Activated CD8-positive, alpha-beta memory T cell treated with anti-CD3 and anti-CD28 coated beads, Interleukin-2, amount 10 ng/mL, durations not matched to agents 7 days and 5 days (primary cell): ENCODE data around the gene RAX2. TPM values are rescaled to one million over a fixed set of nuclear protein-coding genes. Genes with fewer than 3 reads are reported as not detected.
"Not testable (repeated sequence)": the region's sequence is repeated elsewhere in the genome, so short reads cannot be mapped to it uniquely, and the experiment has no call there.

ENCODE experiments used
- ATAC-seq: fragments of 150-1000 bp; cut with Tn5 transposase; one replicate; pipeline ENCODE4 v1.10.0; 2021; ENCODE audit warnings: moderate library complexity
- CTCF ChIA-PET: fragments of 350-600 bp; sonication (Branson Sonifier 250); formaldehyde crosslinking; loops from one replicate; lab custom pipeline; 2021; ENCODE audit warnings: antibody characterized with exemption; lab: Charles Lee
- DNase-seq: peaks from one replicate; pipeline ENCODE4 v3.0.0-alpha.2; 2020
- H3K27ac Mint-ChIP-seq: one replicate; pipeline ENCODE4 v1.8.0; 2021; ENCODE audit warnings: mild to moderate bottlenecking, mixed read lengths
- H3K27me3 Mint-ChIP-seq: one replicate; pipeline ENCODE4 v1.8.0; 2021; ENCODE audit warnings: mixed read lengths
- H3K36me3 Mint-ChIP-seq: one replicate; pipeline ENCODE4 v1.8.0; 2021; ENCODE audit warnings: mild to moderate bottlenecking, mixed read lengths
- H3K4me1 Mint-ChIP-seq: one replicate; pipeline ENCODE4 v1.8.0; 2021; ENCODE audit warnings: mixed read lengths
- H3K4me3 Mint-ChIP-seq: one replicate; pipeline ENCODE4 v1.8.0; 2021; ENCODE audit warnings: mild to moderate bottlenecking, moderate library complexity, mixed read lengths
- H3K9me3 Mint-ChIP-seq: one replicate; pipeline ENCODE4 v1.8.0; 2022; ENCODE audit warnings: low read depth, mixed read lengths
- total RNA-seq, 2 experiments: library from RNA; stranded (reverse); gene quantifications; one replicate each; pipeline ENCODE4 v1.2.3, GENCODE V29; 2021

Gene RAX2
- total RNA-seq, 2 experiments from 2014 or later: not detected

GRCh38 chr19:3760871-3761361 is 11.1 kb downstream of the RAX2 start:
- Mint-ChIP-seq H3K4me3 (peak overlapping the region; percentile 95), H3K27ac (peak overlapping the region; percentile 96), H3K4me1 (peaks cover 30% of the 10 kb centered on the region), H3K9me3 (no peaks in the 10 kb centered on the region), H3K27me3 (peaks cover 3% of the 10 kb centered on the region), H3K36me3 (no peaks in the 10 kb centered on the region)
- DNase-seq: peak; percentile 56
- no peak for ATAC-seq
- CTCF ChIA-PET: interaction anchor here (0.7 to 6.9 kb wide), 9 partner anchors 28 to 875 kb away, joined by 3 to 68 read pairs (median 7); no protein-coding TSS in a partner anchor

GRCh38 chr19:3759482-3760254 is 12.4 kb downstream of the RAX2 start:
- CTCF ChIA-PET: interaction anchor here (0.5 to 6.9 kb wide), 6 partner anchors 12 to 93 kb away, joined by 3 to 68 read pairs (median 4); no protein-coding TSS in a partner anchor
- ATAC-seq (no peak), DNase-seq (no peak)
- Mint-ChIP-seq H3K4me3 (peak overlapping the region; percentile 33), H3K36me3 (no peaks in the 10 kb centered on the region), H3K9me3 (no peaks in the 10 kb centered on the region), H3K4me1 (peaks cover 37% of the 10 kb centered on the region), H3K27ac (peak overlapping the region; percentile 40), H3K27me3 (peaks cover 3% of the 10 kb centered on the region)

- peaks cover 36% of the 10 kb centered on the region for H3K4me1 Mint-ChIP-seq
- not testable (repeated sequence) for H3K4me3 Mint-ChIP-seq, ATAC-seq, H3K27me3 Mint-ChIP-seq, H3K27ac Mint-ChIP-seq, H3K36me3 Mint-ChIP-seq, H3K9me3 Mint-ChIP-seq, DNase-seq
- CTCF ChIA-PET: interaction anchor here (6.9 kb wide), 1 partner anchor 63 kb away, joined by 68 read pairs; no protein-coding TSS in a partner anchor
Observed at GRCh38 chr19:3758297-3758696, 13.7 kb downstream of the RAX2 start.

GRCh38 chr19:3757705-3758104 is 14.3 kb downstream of the RAX2 start:
- H3K36me3 Mint-ChIP-seq, H3K27me3 Mint-ChIP-seq, ATAC-seq, H3K27ac Mint-ChIP-seq, H3K4me3 Mint-ChIP-seq, DNase-seq, H3K9me3 Mint-ChIP-seq: not testable (repeated sequence)
- CTCF ChIA-PET: interaction anchor here (6.9 kb wide), 1 partner anchor 64 kb away, joined by 68 read pairs; no protein-coding TSS in a partner anchor
- H3K4me1 Mint-ChIP-seq: peaks cover 30% of the 10 kb centered on the region

GRCh38 chr19:3753631-3754410 is 18.2 kb downstream of the RAX2 start:
- Mint-ChIP-seq H3K36me3 (peaks cover 10% of the 10 kb centered on the region), H3K4me1 (peaks cover 9% of the 10 kb centered on the region), H3K9me3 (no peaks in the 10 kb centered on the region), H3K27me3 (no peaks in the 10 kb centered on the region), H3K4me3 (no peak overlapping the region), H3K27ac (no peak overlapping the region)
- CTCF ChIA-PET: no interaction called here
- DNase-seq (no peak), ATAC-seq (no peak)

GRCh38 chr19:3752492-3752891 is 19.5 kb downstream of the RAX2 start:
- H3K4me1 Mint-ChIP-seq: peaks cover 8% of the 10 kb centered on the region
- CTCF ChIA-PET: interaction anchor here (2.1 kb wide), 1 partner anchor 10 kb away, joined by 5 read pairs; the partner anchor contains the start of gene MRPL54
- ATAC-seq: no peak

GRCh38 chr19:3751236-3751635 is 20.8 kb downstream of the RAX2 start:
- CTCF ChIA-PET: interaction anchor here (2.1 kb wide), 1 partner anchor 11 kb away, joined by 5 read pairs; the partner anchor contains the start of gene MRPL54
- Mint-ChIP-seq H3K4me1 (peaks cover 8% of the 10 kb centered on the region), H3K4me3 (no peak overlapping the region), H3K27ac (no peak overlapping the region), H3K9me3 (no peaks in the 10 kb centered on the region), H3K27me3 (no peaks in the 10 kb centered on the region), H3K36me3 (peaks cover 10% of the 10 kb centered on the region)
- ATAC-seq: no peak
- DNase-seq: no peak

More at GRCh38 chr19:3752492-3752891, 19.5 kb downstream of the RAX2 start:
- DNase-seq: no peak
- no peak overlapping the region for H3K27ac Mint-ChIP-seq
- no peak overlapping the region for H3K4me3 Mint-ChIP-seq
- no peaks in the 10 kb centered on the region for H3K9me3 Mint-ChIP-seq
- no peaks in the 10 kb centered on the region for H3K27me3 Mint-ChIP-seq
- peaks cover 10% of the 10 kb centered on the region for H3K36me3 Mint-ChIP-seq

GRCh38 chr19:3750211-3750610 is 21.8 kb downstream of the RAX2 start:
- DNase-seq (no peak), ATAC-seq (no peak)
- Mint-ChIP-seq H3K4me1 (peaks cover 4% of the 10 kb centered on the region), H3K9me3 (no peaks in the 10 kb centered on the region), H3K4me3 (no peak overlapping the region), H3K27ac (no peak overlapping the region), H3K36me3 (peaks cover 10% of the 10 kb centered on the region), H3K27me3 (no peaks in the 10 kb centered on the region)
- CTCF ChIA-PET: no interaction called here

GRCh38 chr19:3748965-3749364 is 23.1 kb downstream of the RAX2 start:
- CTCF ChIA-PET: no interaction called here
- Mint-ChIP-seq H3K36me3 (peaks cover 10% of the 10 kb centered on the region), H3K27me3 (no peaks in the 10 kb centered on the region), H3K27ac (no peak overlapping the region), H3K4me3 (no peak overlapping the region), H3K9me3 (no peaks in the 10 kb centered on the region), H3K4me1 (no peaks in the 10 kb centered on the region)
- ATAC-seq (no peak), DNase-seq (no peak)

- H3K27ac Mint-ChIP-seq: no peak overlapping the region
- CTCF ChIA-PET: interaction anchor here (0.9 kb wide), 1 partner anchor 16 kb away, joined by 3 read pairs; the partner anchor contains the start of gene MRPL54
- no peak overlapping the region for H3K4me3 Mint-ChIP-seq
- peaks cover 10% of the 10 kb centered on the region for H3K36me3 Mint-ChIP-seq
- H3K4me1 Mint-ChIP-seq: no peaks in the 10 kb centered on the region
- H3K9me3 Mint-ChIP-seq: no peaks in the 10 kb centered on the region
- ATAC-seq (no peak), DNase-seq (no peak)
- H3K27me3 Mint-ChIP-seq: no peaks in the 10 kb centered on the region
Observed at GRCh38 chr19:3746371-3747056, 25.5 kb downstream of the RAX2 start.

- CTCF ChIA-PET: no interaction called here
- Mint-ChIP-seq H3K4me1 (no peaks in the 10 kb centered on the region), H3K36me3 (peaks cover 6% of the 10 kb centered on the region), H3K4me3 (no peak overlapping the region), H3K27ac (no peak overlapping the region), H3K9me3 (no peaks in the 10 kb centered on the region), H3K27me3 (no peaks in the 10 kb centered on the region)
- DNase-seq (no peak), ATAC-seq (no peak)
Observed at GRCh38 chr19:3745363-3746045, 26.5 kb downstream of the RAX2 start.

- H3K9me3 Mint-ChIP-seq: no peaks in the 10 kb centered on the region
- no peaks in the 10 kb centered on the region for H3K27me3 Mint-ChIP-seq
- DNase-seq: no peak
- CTCF ChIA-PET: interaction anchor here (1.1 kb wide), 1 partner anchor 19 kb away, joined by 4 read pairs; the partner anchor contains the start of gene MRPL54
- no peak for ATAC-seq
- H3K4me3 Mint-ChIP-seq: no peak overlapping the region
- H3K27ac Mint-ChIP-seq: no peak overlapping the region
- H3K36me3 Mint-ChIP-seq: no peaks in the 10 kb centered on the region
- peaks cover 11% of the 10 kb centered on the region for H3K4me1 Mint-ChIP-seq
Observed at GRCh38 chr19:3743486-3743885, 28.5 kb downstream of the RAX2 start.
